ENCODE data around the gene PRKCB.

DNA sequence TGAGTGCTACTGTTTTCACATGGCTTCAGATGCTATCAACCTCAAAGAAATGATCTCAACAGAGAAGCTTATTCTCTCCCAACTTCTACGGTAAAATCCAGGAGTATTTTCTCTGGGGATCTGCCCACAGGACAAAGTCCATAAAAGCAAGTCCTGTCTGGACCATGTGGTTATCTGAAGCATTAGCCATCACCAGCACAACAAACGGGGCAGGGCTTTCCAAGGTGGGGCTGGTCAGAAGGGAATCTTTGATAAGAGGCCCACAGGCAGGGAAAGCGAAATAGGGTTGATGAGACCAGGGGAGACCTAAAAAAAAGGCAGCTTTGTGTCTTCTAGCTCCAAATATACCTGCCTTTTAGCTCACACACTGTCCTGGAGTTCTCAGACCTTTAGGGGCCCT is 381.7 kb downstream of the PRKCB start:
- TF ChIP-seq, protein P1, sequence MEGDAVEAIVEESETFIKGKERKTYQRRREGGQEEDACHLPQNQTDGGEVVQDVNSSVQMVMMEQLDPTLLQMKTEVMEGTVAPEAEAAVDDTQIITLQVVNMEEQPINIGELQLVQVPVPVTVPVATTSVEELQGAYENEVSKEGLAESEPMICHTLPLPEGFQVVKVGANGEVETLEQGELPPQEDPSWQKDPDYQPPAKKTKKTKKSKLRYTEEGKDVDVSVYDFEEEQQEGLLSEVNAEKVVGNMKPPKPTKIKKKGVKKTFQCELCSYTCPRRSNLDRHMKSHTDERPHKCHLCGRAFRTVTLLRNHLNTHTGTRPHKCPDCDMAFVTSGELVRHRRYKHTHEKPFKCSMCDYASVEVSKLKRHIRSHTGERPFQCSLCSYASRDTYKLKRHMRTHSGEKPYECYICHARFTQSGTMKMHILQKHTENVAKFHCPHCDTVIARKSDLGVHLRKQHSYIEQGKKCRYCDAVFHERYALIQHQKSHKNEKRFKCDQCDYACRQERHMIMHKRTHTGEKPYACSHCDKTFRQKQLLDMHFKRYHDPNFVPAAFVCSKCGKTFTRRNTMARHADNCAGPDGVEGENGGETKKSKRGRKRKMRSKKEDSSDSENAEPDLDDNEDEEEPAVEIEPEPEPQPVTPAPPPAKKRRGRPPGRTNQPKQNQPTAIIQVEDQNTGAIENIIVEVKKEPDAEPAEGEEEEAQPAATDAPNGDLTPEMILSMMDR (IDR thresholded peaks at IDR 0.05; ENCODE audit: low read depth, low read length, poor library complexity, severe bottlenecking), result no peak
- TF ChIP-seq EZH2phosphoT487 (IDR thresholded peaks at IDR 0.05; ENCODE audit: borderline replicate concordance, low read length), result no peak
